SK-N-MC (cell line): ENCODE data around the gene LRMDA.
A peak's percentile ranks its signal among the peaks of the same experiment; 100 is the strongest.

ENCODE experiments used
- DNase-seq: peaks from one replicate; pipeline ENCODE4 v3.0.0-alpha.2; 2011; ENCODE audit warnings: low read depth, low spot score
- H3K27ac ChIP-seq: fragments of 200-600 bp; sonication (generic); 2 replicates; pipeline ENCODE4 v1.5.1; 2016; ENCODE audit warnings: mixed run types
- H3K36me3 ChIP-seq: fragments of 200-600 bp; sonication (generic); 2 replicates; pipeline ENCODE4 v1.6.1; 2017; ENCODE audit warnings: antibody characterized with exemption, low read length, mixed read lengths; ENCODE audit not compliant: insufficient read depth
- H3K4me3 ChIP-seq: fragments of 200-600 bp; sonication (generic); 2 replicates; pipeline ENCODE4 v1.5.1; 2016
- H3K9ac ChIP-seq: fragments of 200-600 bp; sonication (generic); 2 replicates; pipeline ENCODE4 v1.8.0; 2017; ENCODE audit warnings: mixed run types, mixed read lengths; ENCODE audit not compliant: insufficient read length
- H3K9me3 ChIP-seq: fragments of 200-600 bp; sonication (generic); 2 replicates; pipeline ENCODE4 v1.6.1; 2017; ENCODE audit warnings: low read depth, mild to moderate bottlenecking, antibody characterized with exemption, low read length, moderate library complexity, mixed read lengths
- EZH2 ChIP-seq: fragments of 200-600 bp; sonication (generic); IDR thresholded peaks from one replicate; pipeline ENCODE4 v1.6.1; 2017; ENCODE audit warnings: antibody characterized with exemption
- FOXP2 ChIP-seq: optimal IDR thresholded peaks from 2 replicates; pipeline ENCODE3; 2011; ENCODE audit warnings: mild to moderate bottlenecking, moderate library complexity; ENCODE audit not compliant: insufficient read depth; ENCODE audit errors: extremely low read length, control extremely low read depth
- POLR2AphosphoS5 ChIP-seq: IDR thresholded peaks from 2 replicates; pipeline ENCODE4 v1.6.1; 2012; ENCODE audit warnings: mild to moderate bottlenecking, low read depth, low read length, borderline replicate concordance

The LRMDA gene

GRCh38 chr10:75809003-75809402 lies 377.6 kb downstream of the LRMDA start:
- no peak overlapping the region for H3K27ac ChIP-seq
- no peak for DNase-seq
- H3K4me3 ChIP-seq = no peak overlapping the region
- TF ChIP-seq POLR2AphosphoS5 (no peak), EZH2 (no peak)
- no peak overlapping the region for H3K9ac ChIP-seq
- H3K9me3 ChIP-seq = no peaks in the 10 kb centered on the region
- H3K36me3 ChIP-seq = no peaks in the 10 kb centered on the region

DNA sequence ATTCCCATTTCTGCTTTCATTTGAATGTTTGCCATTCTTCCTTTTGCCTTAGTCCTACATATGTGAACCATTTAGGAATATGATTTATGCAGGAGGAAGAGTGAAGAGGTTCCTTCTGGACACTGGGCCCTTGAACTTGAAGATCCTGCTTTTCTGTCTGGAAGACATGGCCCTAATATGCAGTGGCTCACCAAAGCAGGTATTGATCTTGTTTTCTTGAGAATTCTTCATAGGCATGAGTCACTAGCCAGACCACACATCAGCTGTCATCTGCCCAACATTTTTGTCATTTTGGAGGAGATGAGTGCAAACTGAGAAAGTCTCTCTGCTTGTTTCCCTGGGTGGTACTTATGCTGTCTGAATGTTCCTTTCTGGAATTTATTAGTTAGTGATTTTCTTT lies 382.6 kb downstream of the LRMDA start:
- H3K27ac ChIP-seq = no peak overlapping the region
- no peaks in the 10 kb centered on the region for H3K36me3 ChIP-seq
- H3K9ac ChIP-seq = no peak overlapping the region
- no peak for DNase-seq
- H3K9me3 ChIP-seq = no peaks in the 10 kb centered on the region
- TF ChIP-seq FOXP2 (no peak), EZH2 (no peak), POLR2AphosphoS5 (no peak)
- no peak overlapping the region for H3K4me3 ChIP-seq

DNA sequence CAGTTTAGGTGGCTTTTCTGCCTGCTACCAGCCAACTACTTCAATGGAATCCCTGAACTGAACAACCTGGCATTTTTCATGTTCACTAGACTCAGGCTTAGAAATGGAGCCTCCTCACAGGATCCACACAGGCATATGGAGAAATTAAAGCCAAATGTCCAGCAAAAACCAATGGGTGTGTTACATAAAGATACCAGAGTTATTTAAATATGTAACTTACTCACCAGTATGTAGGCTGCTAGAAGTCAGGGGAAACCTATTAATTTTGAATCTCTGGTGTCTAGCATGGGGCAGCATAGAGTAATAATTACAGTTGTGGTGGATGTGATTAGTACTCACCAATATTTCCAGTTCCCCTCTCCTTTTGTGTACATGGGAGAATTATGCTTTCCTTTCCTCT lies 383.6 kb downstream of the LRMDA start:
- DNase-seq = no peak
- Histone ChIP-seq H3K27ac (no peak overlapping the region), H3K9ac (no peak overlapping the region), H3K36me3 (no peaks in the 10 kb centered on the region), H3K4me3 (no peak overlapping the region), H3K9me3 (no peaks in the 10 kb centered on the region)
- TF ChIP-seq POLR2AphosphoS5 (no peak), FOXP2 (no peak), EZH2 (no peak)

- TF ChIP-seq FOXP2 = no peak
- TF ChIP-seq POLR2AphosphoS5 = no peak
- no peak for TF ChIP-seq EZH2
- no peak for DNase-seq
- Histone ChIP-seq H3K9ac (no peak overlapping the region), H3K9me3 (no peaks in the 10 kb centered on the region), H3K36me3 (no peaks in the 10 kb centered on the region), H3K4me3 (no peak overlapping the region), H3K27ac (no peak overlapping the region)
Observed at GRCh38 chr10:75817198-75817597, 385.8 kb downstream of the LRMDA start.

- no peaks in the 10 kb centered on the region for H3K9me3 ChIP-seq
- TF ChIP-seq POLR2AphosphoS5 (no peak), FOXP2 (no peak), EZH2 (no peak)
- no peaks in the 10 kb centered on the region for H3K36me3 ChIP-seq
Observed at GRCh38 chr10:75818552-75818951, 387.1 kb downstream of the LRMDA start.

GRCh38 chr10:75825235-75825634 lies 393.8 kb downstream of the LRMDA start:
- no peak for TF ChIP-seq FOXP2
- no peak for TF ChIP-seq POLR2AphosphoS5
- no peak for TF ChIP-seq EZH2
- H3K4me3 ChIP-seq = no peak overlapping the region
- no peaks in the 10 kb centered on the region for H3K9me3 ChIP-seq
- H3K27ac ChIP-seq = no peak overlapping the region; the same call in 1 of the 2 replicates
- H3K9ac ChIP-seq = no peak overlapping the region
- H3K36me3 ChIP-seq = no peaks in the 10 kb centered on the region
- no peak for DNase-seq

More at GRCh38 chr10:75818552-75818951, 387.1 kb downstream of the LRMDA start:
- no peak overlapping the region for H3K9ac ChIP-seq
- H3K4me3 ChIP-seq = no peak overlapping the region
- no peak for DNase-seq
- H3K27ac ChIP-seq = no peak overlapping the region

- no peak overlapping the region; the same call in 1 of the 2 replicates for H3K27ac ChIP-seq
Observed at GRCh38 chr10:75825661-75826060, 394.2 kb downstream of the LRMDA start.

GRCh38 chr10:75826846-75827245 lies 395.4 kb downstream of the LRMDA start:
- H3K36me3 ChIP-seq = no peaks in the 10 kb centered on the region
- 0 out of 2 replicates have a peak overlapping the region, but pooled peaks have one; percentile 25 for H3K4me3 ChIP-seq
- no peaks in the 10 kb centered on the region for H3K9me3 ChIP-seq
- no peak overlapping the region for H3K9ac ChIP-seq
- no peak for DNase-seq
- TF ChIP-seq EZH2 (no peak), POLR2AphosphoS5 (no peak), FOXP2 (no peak)
- H3K27ac ChIP-seq = no peak overlapping the region; the same call in 1 of the 2 replicates

More at GRCh38 chr10:75825661-75826060, 394.2 kb downstream of the LRMDA start:
- H3K9me3 ChIP-seq = no peaks in the 10 kb centered on the region
- H3K9ac ChIP-seq = no peak overlapping the region
- no peak for DNase-seq
- H3K36me3 ChIP-seq = no peaks in the 10 kb centered on the region
- no peak overlapping the region for H3K4me3 ChIP-seq
- no peak for TF ChIP-seq EZH2
- TF ChIP-seq POLR2AphosphoS5 = no peak
- no peak for TF ChIP-seq FOXP2

- peak overlapping the region; percentile 84 for H3K27ac ChIP-seq
- no peak for TF ChIP-seq POLR2AphosphoS5
- peak; percentile 86 for TF ChIP-seq FOXP2
- peak; percentile 10 for DNase-seq
- H3K9ac ChIP-seq = no peak overlapping the region
- no peaks in the 10 kb centered on the region for H3K36me3 ChIP-seq
- H3K9me3 ChIP-seq = no peaks in the 10 kb centered on the region
- peak overlapping the region; percentile 25 for H3K4me3 ChIP-seq
Observed at GRCh38 chr10:75827587-75828021, 396.2 kb downstream of the LRMDA start.

- Histone ChIP-seq H3K9me3 (no peaks in the 10 kb centered on the region), H3K27ac (peak overlapping the region; percentile 84), H3K36me3 (no peaks in the 10 kb centered on the region), H3K4me3 (no peak overlapping the region), H3K9ac (no peak overlapping the region)
- DNase-seq = no peak
- TF ChIP-seq EZH2 = no peak
- TF ChIP-seq POLR2AphosphoS5 = no peak
- no peak for TF ChIP-seq FOXP2
Observed at GRCh38 chr10:75828413-75828812, 397.0 kb downstream of the LRMDA start.
